OCI-M2 (cell line): ENCODE measurements around the gene LAMC1.
A peak's percentile ranks its signal among the peaks of the same experiment; 100 is the strongest.

Source experiments
- DNase-seq: peaks from one replicate; lab custom pipeline; 2025; ENCODE audit not compliant: unreplicated experiment; lab: John Stamatoyannopoulos, UW

Gene LAMC1

DNA sequence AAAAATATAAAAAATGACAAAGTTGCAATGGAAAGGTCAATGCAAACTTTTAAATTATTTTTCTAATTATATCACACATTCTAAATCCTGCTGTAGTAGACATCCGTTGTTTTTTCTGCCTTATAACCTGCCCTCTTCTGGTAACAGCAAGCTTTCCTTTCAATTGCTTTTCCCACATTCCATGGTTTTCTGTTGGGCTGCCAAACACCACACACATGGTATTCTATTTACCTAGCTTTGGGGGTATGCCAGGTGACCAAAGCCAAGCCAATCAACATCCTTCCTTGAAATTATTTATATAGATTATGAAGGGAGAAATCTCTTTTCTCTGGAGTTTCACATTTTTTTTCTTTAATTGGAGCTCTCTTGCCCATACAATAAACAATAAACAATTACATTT, 3.4 kb upstream of the LAMC1 start:
- DNase-seq, result no peak

DNA sequence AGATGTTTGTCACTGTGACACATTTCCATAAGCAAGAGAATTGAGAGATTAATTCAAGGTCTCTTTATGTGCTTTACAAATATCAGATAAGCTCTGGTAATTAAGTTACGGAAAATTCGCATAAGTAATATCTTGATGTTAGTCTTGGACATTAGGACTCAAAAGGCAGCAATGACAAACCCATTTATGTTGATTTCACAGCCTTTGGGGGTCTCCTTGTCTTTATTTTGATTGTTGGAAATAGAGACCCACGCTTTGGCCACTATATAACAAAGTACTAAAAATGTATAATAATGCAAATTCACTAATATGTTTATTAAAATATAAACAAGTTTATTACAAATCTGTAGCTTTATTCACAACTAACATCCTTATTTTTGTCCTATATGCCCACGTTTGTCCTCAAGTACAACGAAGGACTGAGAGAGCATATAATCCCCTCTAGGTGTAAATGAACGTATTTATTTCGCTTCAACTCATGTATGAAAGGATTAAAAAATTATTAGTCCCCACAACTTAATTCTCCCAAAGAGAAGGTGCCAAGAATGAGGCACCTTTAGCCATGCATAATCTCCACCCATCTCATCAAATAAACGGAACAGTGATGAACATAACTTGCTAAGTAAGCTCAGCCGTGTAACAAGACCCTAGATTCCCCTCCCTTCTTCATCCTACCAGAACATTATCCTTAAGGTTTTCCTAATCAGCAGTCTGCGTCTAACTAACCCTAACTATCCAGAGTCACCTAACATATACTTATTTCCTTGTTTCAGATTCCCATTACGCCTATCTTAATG, 1.6 kb upstream of the LAMC1 start:
- DNase-seq, result no peak

DNA sequence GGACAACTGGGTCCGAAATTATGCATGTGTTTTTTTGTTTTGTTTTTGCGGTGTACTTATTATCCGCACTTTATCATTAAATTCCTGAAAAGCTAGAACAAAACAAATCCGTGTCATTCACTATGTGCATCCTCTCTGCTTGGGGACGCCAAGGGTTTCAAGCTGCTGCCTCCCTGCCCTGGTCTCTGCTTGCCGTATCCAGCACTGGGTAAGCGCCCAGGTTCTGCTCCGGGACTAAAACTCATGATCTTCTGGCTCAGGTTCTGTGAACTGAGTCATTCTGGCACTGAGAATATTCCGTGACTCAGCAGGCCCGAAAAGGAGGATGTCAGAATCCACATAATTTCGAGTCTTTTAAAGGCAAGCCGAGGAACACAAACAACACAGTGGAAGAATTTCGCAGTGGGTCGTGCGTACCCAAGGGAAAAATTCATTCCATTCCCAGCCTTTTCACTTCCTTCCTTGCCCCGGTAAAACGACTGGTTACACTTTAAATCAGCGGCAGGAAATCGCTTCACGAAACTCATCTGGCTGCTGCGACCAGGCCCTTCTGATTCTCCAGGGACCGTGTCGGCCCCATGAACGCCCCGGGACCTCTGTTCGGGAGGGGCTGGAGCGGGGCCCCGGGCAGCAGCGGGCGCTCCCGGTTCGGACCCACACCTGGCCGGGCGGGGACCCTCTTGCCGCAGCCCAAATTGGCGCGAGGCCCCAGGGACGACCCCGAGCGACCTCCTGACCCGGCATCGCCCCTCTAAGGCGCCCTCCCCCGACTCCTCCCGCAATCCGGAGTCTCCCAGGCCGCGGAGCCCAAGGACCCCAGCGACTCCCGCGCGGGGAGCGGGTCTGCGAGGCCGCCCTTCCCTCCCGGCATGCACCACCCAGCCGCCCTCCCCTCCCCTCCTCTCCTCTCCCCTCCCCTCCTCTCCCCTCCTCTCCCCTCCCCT, 746 bp upstream of the LAMC1 start:
- DNase-seq, result peak; percentile 6

DNA sequence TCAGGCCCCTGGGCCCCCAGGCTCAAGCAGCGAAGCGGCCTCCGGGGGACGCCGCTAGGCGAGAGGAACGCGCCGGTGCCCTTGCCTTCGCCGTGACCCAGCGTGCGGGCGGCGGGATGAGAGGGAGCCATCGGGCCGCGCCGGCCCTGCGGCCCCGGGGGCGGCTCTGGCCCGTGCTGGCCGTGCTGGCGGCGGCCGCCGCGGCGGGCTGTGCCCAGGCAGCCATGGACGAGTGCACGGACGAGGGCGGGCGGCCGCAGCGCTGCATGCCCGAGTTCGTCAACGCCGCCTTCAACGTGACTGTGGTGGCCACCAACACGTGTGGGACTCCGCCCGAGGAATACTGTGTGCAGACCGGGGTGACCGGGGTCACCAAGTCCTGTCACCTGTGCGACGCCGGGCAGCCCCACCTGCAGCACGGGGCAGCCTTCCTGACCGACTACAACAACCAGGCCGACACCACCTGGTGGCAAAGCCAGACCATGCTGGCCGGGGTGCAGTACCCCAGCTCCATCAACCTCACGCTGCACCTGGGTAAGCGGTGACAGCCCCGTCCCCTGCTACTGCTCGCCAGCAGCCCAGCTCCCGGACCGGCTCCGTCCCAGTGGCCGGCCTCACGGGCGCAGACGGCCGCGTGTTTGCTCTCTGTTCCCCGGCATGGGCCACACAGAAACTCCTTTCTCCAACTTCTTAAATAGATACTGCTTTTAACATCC, 539 bp downstream of the LAMC1 start:
- peak; percentile 11 for DNase-seq

DNA sequence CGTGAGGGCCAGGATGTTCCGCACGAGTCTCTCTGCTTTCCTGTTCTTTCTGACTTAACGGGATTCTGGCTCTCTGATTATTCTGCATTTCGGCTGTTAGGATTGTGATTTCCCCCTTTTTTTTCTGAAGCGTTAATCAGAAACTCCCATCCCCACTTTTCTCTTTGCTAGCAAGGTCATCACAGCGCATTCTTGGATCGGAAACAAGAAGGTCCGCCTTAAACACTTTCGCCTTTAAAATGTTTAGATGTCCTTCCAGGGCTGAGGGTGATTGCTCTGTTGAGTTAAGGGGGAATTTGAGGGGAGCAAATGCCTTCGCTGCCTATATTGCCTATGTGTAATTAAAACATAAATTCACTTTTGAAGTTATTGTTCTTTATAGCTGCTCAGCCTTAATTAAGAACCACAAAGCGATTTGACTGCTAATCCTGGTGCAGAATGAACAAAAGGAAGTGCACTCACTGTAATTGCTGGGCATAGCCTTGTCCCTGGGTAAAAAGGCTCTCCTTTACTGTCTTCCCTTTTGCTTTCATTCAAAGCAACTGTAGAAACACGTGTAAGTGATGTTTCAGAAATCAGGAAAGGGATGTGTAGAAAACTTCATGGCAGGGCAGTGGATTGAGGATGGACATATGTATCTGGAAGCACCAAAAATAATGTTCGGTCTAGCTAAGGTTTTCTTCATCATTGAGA, 1.2 kb downstream of the LAMC1 start:
- no peak for DNase-seq

DNA sequence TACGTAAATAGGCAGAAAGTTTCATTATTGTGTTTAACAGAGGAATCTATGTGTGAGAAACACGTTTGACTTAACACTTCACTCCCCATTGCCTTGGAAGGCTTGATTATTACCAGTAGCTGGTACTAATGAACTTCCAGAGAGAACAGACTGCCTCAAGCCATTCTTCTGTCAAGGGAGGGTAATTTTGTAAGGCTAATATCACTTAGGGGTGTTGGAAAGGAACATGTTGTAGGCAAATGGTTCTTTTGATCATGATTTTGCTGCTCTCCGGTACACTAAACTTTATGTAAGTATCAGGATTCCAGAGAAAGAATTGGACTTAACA, 1.8 kb downstream of the LAMC1 start:
- DNase-seq, result no peak

DNA sequence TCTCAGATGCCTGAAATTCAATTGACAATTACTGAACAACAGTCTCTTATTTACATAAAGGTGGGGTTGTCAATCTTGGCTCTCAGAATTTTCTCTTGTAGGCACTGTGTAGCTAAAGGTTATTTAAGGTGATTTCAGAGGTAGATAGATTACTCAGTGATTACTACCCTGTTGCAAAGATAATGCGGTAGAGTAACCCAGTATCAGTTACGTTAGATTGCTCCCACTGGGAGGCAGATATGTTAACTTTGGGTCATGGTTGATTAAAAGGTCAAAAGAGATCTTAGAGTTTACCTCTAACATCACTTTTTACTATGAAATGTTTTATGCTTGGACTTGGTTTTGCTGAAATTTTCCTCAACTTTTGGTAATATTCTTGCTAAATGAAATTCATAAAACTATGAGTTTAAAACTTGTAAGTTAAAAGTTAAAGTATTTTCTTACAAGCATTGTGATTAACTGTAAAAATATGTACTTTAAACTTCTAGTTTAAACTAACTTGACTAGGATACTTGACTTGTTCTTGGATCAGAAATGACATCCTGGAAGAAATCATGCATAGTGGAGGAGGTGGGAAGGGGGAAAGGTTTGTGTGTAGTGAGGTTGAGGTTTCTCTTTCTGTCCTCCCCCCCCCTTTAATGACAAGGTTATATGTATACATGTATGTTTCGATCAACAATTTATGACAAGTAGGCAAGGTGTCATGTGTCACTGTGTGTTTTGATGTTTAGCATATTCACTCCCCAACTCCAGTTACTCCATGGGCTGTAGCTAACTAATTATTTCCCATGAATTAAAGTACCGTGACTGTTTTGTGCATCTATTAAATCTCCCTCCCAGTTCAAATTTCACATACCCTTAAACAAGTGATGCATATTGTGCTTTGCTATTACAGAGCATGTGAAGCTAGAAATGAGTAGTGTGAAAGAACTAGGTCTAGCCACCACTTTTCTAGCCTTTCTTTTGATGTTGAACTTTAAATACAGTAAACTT, 2.9 kb downstream of the LAMC1 start:
- DNase-seq, result no peak

DNA sequence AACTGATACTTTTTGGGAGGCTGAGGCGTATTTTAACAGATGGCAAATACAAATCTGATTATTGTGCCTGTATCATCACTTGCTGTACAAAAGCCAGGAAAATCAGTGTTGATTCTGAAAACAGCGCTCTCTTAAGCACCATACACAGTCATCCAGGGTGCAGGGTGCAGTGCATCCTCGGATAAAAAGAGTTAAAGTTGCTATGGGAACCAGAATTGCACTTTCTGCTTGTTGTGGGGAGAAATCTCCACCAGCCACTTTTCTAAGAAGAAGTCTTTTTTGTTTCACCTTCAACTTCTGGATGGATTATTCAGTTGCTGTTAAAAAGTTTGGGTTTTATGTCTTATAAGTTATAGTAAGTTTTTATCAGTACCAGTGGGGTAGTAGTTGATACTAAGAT, 3.8 kb downstream of the LAMC1 start:
- DNase-seq, result no peak

DNA sequence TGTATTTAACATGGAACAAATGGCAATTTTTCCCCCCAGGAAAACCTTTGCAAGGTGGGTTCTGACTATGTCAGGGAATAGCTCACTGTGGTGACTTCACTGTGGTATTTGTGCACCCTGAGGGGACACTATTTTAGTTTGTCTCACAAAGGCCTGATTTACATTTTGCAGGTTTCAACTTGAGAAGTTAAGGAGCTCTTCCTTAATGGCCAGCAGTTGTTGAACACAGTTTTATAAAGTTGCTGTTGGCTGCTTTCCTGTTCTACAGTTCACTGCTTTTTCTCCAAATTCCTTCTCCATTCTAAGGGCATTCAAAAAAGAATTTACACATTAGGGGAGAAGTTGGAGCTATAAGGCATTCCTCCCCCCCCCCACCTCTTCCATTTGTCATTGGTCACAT, 4.6 kb downstream of the LAMC1 start:
- no peak for DNase-seq

DNA sequence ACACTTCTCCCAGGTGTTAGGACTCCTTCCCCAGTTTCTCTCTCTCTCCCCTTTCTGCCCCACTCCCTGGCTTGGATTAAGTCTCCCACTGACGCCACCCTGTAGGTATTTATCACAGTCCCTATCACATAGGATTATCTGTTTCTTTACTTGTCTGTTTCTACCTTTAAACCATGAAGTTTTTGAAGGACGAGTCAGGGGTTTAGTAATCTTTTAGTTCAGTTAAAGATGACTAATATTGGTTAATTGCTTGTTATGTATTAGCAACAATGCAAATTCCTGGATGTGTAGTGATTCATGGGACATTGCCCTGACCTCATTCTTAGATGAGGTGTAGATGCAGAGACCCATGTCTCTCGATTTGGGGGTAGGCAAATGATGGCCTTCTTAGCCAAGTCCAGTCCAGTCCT, 6.4 kb downstream of the LAMC1 start:
- no peak for DNase-seq

DNA sequence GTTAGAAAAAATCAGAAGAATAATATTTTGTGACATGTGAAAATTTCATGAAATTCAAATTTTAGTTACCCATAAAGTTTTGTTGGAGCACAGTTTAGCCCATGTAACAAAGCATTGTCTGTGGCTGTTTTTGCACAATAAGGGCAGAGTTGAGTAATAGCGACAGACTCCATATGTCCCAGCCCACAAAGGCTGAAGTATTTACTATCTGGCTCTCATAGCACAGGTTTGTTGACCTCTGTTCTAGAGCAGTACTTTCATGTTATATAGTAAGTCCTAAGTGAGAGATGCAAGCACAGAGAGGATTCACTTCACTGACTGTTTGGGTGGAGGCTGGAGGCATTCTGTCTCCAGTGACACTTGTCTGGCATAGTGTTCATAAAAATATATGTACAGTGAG, 6.8 kb downstream of the LAMC1 start:
- no peak for DNase-seq

DNA sequence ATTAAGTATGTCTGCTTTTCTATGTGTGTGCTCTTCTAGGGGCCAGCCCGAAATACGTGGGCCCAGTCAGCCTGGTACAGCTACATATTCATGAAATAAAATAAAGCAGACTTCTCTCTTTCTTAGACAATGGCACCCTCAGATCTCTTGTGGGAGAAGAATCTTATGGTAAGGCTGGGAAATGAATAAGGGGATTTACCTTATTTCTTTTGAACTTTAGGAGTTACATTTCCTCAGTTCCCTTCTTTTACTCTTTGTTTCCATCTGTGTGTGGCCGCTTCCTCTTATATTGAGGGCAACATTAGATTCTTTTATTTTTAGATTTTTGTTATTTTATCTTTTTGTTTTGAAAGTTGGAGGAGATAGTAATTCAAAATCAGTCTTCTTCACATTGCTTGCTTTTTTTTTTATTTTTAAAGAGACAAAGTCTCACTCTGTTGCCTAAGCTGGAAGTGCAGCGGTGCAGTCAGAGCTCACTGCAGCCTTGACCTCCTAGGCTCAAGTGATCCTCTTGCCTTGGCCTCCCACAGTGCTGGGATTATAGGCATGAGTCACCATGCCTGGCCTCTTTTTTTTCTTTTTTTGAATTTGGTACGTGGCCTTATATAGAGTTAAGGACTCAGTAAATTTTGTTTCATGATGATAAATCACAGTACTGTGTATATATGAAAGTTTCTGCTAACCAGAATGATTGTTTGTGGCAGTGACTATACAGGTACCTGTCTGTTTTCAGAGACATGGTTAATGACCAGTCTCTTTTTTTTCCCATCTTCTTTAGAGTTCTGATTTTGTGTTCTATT, 9.1 kb downstream of the LAMC1 start:
- no peak for DNase-seq

DNA sequence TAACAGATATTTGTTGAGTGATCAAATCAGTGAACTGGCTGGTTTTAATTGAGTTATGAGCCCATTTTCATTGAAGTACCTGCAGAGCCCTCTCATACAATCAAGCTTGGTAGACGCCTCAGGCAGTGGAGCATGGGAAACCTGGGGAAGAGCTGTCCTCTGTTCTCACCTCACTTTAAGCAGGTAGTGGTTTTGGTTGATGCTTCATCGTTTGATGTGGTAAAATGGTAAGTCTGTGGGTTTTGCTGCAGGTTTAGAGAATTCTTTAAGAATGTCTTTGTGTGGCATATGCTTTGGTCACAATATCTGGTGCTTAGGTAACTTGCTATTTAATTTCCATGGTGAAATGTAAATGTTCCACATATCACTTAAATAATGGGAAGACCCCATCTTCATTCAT, 10.0 kb downstream of the LAMC1 start:
- DNase-seq, result no peak

DNA sequence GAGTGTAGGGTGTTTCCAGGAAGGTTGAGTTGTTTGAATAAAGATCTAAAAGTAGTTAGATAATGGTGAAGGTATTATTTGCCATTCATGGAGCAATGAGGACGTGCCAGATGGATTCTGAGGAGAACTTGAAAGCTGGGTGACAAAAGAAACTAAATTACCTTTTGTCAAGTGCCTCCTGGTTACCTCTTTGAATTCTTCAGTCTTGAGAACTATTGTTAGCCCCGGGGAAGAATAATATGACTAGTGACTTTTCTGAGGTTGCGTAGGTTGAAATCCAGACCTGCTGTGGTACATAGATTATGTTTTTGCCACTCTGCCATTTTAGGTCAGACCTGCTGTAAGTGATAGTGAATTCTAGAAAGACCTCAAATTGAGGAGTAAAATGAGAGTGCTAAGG, 11.5 kb downstream of the LAMC1 start:
- DNase-seq, result no peak

DNA sequence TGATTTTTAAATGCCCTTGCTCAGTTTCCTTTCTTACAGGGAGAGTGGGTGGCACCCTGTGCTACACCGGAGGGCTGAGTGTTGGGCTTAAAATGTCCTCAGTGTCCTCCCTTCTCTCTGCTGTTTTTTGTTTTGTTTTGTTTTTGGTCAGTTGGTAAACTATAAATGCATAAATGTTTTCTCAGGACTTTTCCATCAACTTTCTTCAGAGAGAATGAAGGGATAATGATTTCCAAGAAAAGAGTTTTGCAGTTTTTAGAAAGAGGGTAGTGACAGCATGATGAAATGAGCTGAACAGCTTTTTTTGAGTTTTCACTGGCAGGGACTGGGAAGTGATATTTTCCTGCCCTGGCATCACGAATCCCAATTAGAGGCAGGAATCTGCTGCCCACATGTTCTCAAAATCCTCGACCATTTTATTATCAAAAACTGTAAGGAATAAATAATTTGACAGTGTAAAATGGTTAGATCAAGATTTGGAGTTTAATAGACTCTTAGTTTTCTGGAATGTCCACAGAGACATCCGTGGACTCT, 15.2 kb downstream of the LAMC1 start:
- DNase-seq, result no peak

DNA sequence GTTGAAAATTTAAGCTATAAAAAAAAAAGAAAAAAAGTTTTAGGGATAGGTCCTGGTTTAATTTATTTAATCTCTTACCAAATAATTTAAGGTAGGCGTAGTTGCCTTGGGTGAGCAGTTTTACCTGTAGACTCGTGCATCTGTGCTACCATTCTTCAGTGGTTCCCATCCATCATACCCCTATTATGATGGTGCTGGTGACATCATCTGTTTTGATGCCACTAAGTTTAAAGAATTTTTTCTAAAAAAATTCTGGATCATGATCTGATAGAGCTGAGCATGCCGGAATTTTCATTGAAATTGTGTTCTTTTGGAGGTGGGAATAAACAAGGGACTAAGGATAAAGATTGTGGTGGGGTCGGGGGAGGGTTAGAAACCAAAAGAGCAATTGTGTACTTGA, 15.7 kb downstream of the LAMC1 start:
- DNase-seq, result no peak

DNA sequence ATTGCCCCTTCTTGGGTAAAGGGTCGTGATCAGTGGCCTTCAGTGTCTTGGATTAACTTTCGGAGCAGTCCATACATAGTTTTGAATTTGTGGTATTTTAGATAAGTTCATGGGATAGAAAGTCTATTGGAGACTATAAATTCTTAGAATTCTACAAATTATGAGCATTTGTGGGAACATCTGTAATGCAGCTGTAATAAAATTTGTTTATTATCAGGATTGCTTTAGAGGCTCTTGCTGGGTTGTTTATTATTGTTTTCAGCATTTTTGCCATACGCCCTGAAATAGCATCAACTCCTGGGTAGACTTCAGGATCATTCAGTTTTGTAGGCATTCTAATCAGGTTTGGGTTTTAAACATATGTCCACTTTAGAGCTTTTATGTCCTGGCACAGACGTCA, 16.1 kb downstream of the LAMC1 start:
- DNase-seq, result no peak

DNA sequence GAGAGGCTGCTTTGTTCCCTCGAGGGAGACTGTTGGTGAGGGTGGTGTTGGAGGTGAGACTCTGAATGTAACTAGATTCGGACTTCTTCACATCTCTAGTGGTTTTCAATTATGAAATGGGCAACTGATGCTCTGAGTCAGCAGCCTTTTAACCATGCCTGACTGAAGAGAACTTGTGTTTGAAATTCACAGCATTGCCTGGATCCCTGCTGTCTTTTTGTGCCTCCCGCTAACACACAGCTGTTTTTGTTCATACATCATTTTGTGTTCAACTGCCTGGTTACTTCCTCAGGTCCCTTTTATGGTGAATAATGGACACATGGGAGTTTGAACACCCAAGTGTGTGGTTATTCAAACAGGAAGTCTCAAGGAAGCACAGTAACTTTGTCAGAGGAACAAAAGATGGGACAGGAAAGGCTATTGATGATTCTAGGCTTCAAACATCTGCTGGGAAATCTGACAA, 16.8 kb downstream of the LAMC1 start:
- DNase-seq, result no peak

DNA sequence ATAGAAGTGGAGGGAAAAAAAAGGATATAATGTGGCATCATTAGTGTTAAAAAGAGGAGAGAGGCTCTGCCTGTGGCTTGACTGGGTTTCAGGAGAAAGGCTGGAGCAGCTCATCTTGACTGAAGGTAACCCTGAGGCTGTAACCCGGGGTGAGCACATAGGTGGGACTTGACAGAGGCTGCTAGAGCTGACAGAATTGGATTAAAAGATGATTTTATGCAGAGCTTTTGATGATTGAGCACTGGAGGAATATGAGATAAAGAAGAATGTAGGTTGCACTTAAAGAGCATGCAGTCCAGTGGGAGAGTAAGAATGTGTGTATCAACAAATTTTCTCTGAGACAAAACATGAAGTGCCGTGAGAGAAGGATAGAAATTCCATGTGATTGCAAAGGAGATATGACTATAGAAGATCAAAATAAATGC, 17.3 kb downstream of the LAMC1 start:
- no peak for DNase-seq
